ENCODE data around the gene BICC1. TPM values are rescaled to one million over a fixed set of nuclear protein-coding genes. Genes with fewer than 3 reads are reported as not detected.
A peak's percentile ranks its signal among the peaks of the same experiment; 100 is the strongest.

BICC1 gene
- total RNA-seq, 1 donor from 2014 or later, result 41.0 TPM

DNA sequence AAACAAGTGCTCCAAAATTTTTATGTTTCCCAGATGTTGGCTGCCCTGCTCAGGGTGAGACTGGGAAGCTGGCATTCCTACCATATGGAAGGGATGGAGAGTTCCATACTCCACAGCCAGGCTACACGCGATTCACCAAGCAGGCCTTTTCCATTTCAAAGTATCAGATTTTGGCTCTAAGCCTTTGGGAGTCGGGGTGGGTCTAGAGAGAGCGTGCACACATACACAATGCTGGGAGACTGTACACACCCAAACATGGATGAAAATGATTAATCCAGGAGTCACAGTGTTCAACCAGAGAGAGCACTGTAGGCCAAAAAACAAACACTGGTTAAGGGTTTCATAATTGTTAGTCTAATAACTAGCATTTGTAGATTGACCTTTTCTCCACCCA is 295.0 kb downstream of the BICC1 start:
- TF ChIP-seq CTCF (IDR thresholded peaks at IDR 0.05), result no peak
- Mint-ChIP-seq H3K4me3 (ENCODE audit: unreplicated experiment) (no peak overlapping the region), H3K27me3 (ENCODE audit: unreplicated experiment) (no peaks in the 10 kb centered on the region), H3K27ac (ENCODE audit: unreplicated experiment) (peak overlapping the region; percentile 45), H3K36me3 (ENCODE audit: unreplicated experiment) (peaks cover 44% of the 10 kb centered on the region), H3K9me3 (ENCODE audit: unreplicated experiment) (no peaks in the 10 kb centered on the region), H3K4me1 (ENCODE audit: unreplicated experiment) (peaks cover 22% of the 10 kb centered on the region)
- DNase-seq (ENCODE audit: extremely low spot score, unreplicated experiment), result no peak

DNA sequence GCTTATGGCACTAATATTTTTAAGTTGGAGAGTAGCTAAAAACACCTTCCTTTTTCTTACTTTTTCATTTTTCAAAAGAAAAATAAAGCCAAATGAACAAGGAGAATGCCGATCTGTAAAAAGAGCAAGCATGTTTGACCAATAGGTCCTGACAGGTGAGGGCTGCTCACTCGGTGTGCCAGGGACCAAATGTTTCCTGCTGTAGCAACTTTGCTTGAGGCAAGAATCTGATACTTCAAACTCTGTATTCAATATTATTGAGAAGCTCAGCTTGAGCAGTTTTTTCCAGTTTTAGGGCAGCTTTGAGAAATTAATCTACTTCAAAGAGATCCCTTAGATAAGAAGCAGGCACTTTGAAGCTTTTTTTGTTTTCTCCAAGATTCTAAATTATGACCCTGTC is 298.1 kb downstream of the BICC1 start:
- H3K27me3 Mint-ChIP-seq (ENCODE audit: unreplicated experiment), result no peaks in the 10 kb centered on the region

DNA sequence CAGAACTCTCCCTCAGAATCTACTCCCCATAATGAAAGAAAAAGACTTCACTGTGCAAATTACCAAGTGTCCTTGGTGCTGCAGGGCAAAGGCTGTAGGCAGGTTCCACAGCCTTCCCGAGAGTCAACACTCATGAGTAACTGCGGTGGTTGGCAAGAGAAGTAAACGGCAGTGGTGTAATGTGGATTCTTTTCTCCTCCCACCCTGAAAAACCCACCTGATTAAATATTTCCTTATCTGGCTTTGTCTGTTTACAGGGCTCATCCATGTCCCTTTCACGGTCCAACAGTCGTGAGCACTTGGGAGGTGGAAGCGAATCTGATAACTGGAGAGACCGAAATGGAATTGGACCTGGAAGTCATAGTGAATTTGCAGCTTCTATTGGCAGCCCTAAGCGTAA is 300.9 kb downstream of the BICC1 start:
- no peak for DNase-seq (ENCODE audit: extremely low spot score, unreplicated experiment)
- Mint-ChIP-seq H3K4me3 (ENCODE audit: unreplicated experiment) (no peak overlapping the region), H3K9me3 (ENCODE audit: unreplicated experiment) (no peaks in the 10 kb centered on the region), H3K4me1 (ENCODE audit: unreplicated experiment) (peaks cover 33% of the 10 kb centered on the region), H3K36me3 (ENCODE audit: unreplicated experiment) (peaks cover 45% of the 10 kb centered on the region), H3K27ac (ENCODE audit: unreplicated experiment) (no peak overlapping the region), H3K27me3 (ENCODE audit: unreplicated experiment) (no peaks in the 10 kb centered on the region)
- no peak for TF ChIP-seq CTCF (IDR thresholded peaks at IDR 0.05)

More for the DNA sequence above, 298.1 kb downstream of the BICC1 start:
- no peak for TF ChIP-seq CTCF (IDR thresholded peaks at IDR 0.05)
- peak overlapping the region; percentile 10 for H3K27ac Mint-ChIP-seq (ENCODE audit: unreplicated experiment)
- H3K36me3 Mint-ChIP-seq (ENCODE audit: unreplicated experiment), result peaks cover 59% of the 10 kb centered on the region
- H3K9me3 Mint-ChIP-seq (ENCODE audit: unreplicated experiment), result no peaks in the 10 kb centered on the region
- no peak overlapping the region for H3K4me3 Mint-ChIP-seq (ENCODE audit: unreplicated experiment)
- no peak for DNase-seq (ENCODE audit: extremely low spot score, unreplicated experiment)
- peaks cover 22% of the 10 kb centered on the region for H3K4me1 Mint-ChIP-seq (ENCODE audit: unreplicated experiment)

GRCh38 chr10:58817201-58817846 is 304.7 kb downstream of the BICC1 start:
- no peak for DNase-seq (ENCODE audit: extremely low spot score, unreplicated experiment)
- peaks cover 27% of the 10 kb centered on the region for H3K36me3 Mint-ChIP-seq (ENCODE audit: unreplicated experiment)
- H3K9me3 Mint-ChIP-seq (ENCODE audit: unreplicated experiment), result no peaks in the 10 kb centered on the region
- H3K27me3 Mint-ChIP-seq (ENCODE audit: unreplicated experiment), result no peaks in the 10 kb centered on the region
- H3K27ac Mint-ChIP-seq (ENCODE audit: unreplicated experiment), result peak overlapping the region; percentile 45
- no peak for TF ChIP-seq CTCF (IDR thresholded peaks at IDR 0.05)
- H3K4me1 Mint-ChIP-seq (ENCODE audit: unreplicated experiment), result peaks cover 59% of the 10 kb centered on the region
- H3K4me3 Mint-ChIP-seq (ENCODE audit: unreplicated experiment), result no peak overlapping the region

- DNase-seq (ENCODE audit: extremely low spot score, unreplicated experiment), result no peak
- Mint-ChIP-seq H3K9me3 (ENCODE audit: unreplicated experiment) (no peaks in the 10 kb centered on the region), H3K36me3 (ENCODE audit: unreplicated experiment) (peaks cover 28% of the 10 kb centered on the region), H3K27ac (ENCODE audit: unreplicated experiment) (peak overlapping the region; percentile 77), H3K4me1 (ENCODE audit: unreplicated experiment) (peaks cover 66% of the 10 kb centered on the region), H3K27me3 (ENCODE audit: unreplicated experiment) (no peaks in the 10 kb centered on the region), H3K4me3 (ENCODE audit: unreplicated experiment) (no peak overlapping the region)
- peak; percentile 40 for TF ChIP-seq CTCF (IDR thresholded peaks at IDR 0.05)
Measured at GRCh38 chr10:58818900-58819299, 306.2 kb downstream of the BICC1 start.

Measured in osteocyte (in vitro differentiated cells).